Measurements from ENCODE around the gene ACLY.

Gene ACLY

GRCh38 chr17:41901646-41902045, 17.1 kb downstream of the ACLY start:
- no peaks in the 10 kb centered on the region for H3K79me2 ChIP-seq (ENCODE audit: control insufficient read depth, insufficient read depth, low read length)
- no peak overlapping the region for H3K4me3 ChIP-seq (ENCODE audit: low read length)
- H3K18ac ChIP-seq (ENCODE audit: low read length), result no peak overlapping the region
- H3K4me1 ChIP-seq (ENCODE audit: control insufficient read depth, low read depth, low read length), result no peaks in the 10 kb centered on the region
- no peak for DNase-seq
- no peak overlapping the region for H3K4me2 ChIP-seq (ENCODE audit: low read length)
- H2AK5ac ChIP-seq (ENCODE audit: low read length), result no peak overlapping the region
- no peak overlapping the region for H3K56ac ChIP-seq (ENCODE audit: low read length)
- H2BK15ac ChIP-seq (replicated peaks; ENCODE audit: low read depth), result no peak overlapping the region
- H3K27me3 ChIP-seq (ENCODE audit: insufficient read depth, low read length, poor library complexity), result no peaks in the 10 kb centered on the region
- H3K4ac ChIP-seq (ENCODE audit: low read depth, low read length), result no peak overlapping the region
- H4K8ac ChIP-seq (ENCODE audit: low read depth, low read length), result no peak overlapping the region
- peaks cover 38% of the 10 kb centered on the region for H3K36me3 ChIP-seq (ENCODE audit: control insufficient read depth, insufficient read depth, low read length)
- no peak overlapping the region for H3K27ac ChIP-seq (ENCODE audit: low read depth, low read length)
- H2BK120ac ChIP-seq (ENCODE audit: low read depth, low read length), result no peak overlapping the region
- H4K5ac ChIP-seq (ENCODE audit: low read length), result no peak overlapping the region
- no peak overlapping the region for H3K23ac ChIP-seq (ENCODE audit: low read length)
- peaks cover 6% of the 10 kb centered on the region for H3K79me1 ChIP-seq (ENCODE audit: low read length)
- H2BK5ac ChIP-seq (ENCODE audit: low read length), result no peak overlapping the region
- WGBS (ENCODE audit: extremely low coverage, insufficient coverage, low lambda C conversion rate), result no CpG with 5 or more reads among the region's 11 CpGs
- H3K9ac ChIP-seq (ENCODE audit: low read length), result no peak overlapping the region

GRCh38 chr17:41896726-41897125, 22.0 kb downstream of the ACLY start:
- Histone ChIP-seq H3K4ac (ENCODE audit: low read depth, low read length) (no peak overlapping the region), H3K18ac (ENCODE audit: low read length) (no peak overlapping the region), H3K27ac (ENCODE audit: low read depth, low read length) (no peak overlapping the region), H2BK5ac (ENCODE audit: low read length) (no peak overlapping the region), H3K4me2 (ENCODE audit: low read length) (no peak overlapping the region), H4K5ac (ENCODE audit: low read length) (no peak overlapping the region), H2BK15ac (replicated peaks; ENCODE audit: low read depth) (no peak overlapping the region), H3K79me1 (ENCODE audit: low read length) (peaks cover 20% of the 10 kb centered on the region), H3K27me3 (ENCODE audit: insufficient read depth, low read length, poor library complexity) (no peaks in the 10 kb centered on the region), H3K4me3 (ENCODE audit: low read length) (no peak overlapping the region), H3K56ac (ENCODE audit: low read length) (no peak overlapping the region), H4K8ac (ENCODE audit: low read depth, low read length) (no peak overlapping the region), H3K79me2 (ENCODE audit: control insufficient read depth, insufficient read depth, low read length) (no peaks in the 10 kb centered on the region), H3K4me1 (ENCODE audit: control insufficient read depth, low read depth, low read length) (no peaks in the 10 kb centered on the region), H2BK120ac (ENCODE audit: low read depth, low read length) (no peak overlapping the region), H3K36me3 (ENCODE audit: control insufficient read depth, insufficient read depth, low read length) (peaks cover 39% of the 10 kb centered on the region), H2AK5ac (ENCODE audit: low read length) (no peak overlapping the region), H3K23ac (ENCODE audit: low read length) (no peak overlapping the region), H3K9ac (ENCODE audit: low read length) (no peak overlapping the region)
- no peak for DNase-seq
- WGBS (ENCODE audit: extremely low coverage, insufficient coverage, low lambda C conversion rate), result no CpG with 5 or more reads among the region's 6 CpGs

- H4K5ac ChIP-seq (ENCODE audit: low read length), result no peak overlapping the region
- H3K4me1 ChIP-seq (ENCODE audit: control insufficient read depth, low read depth, low read length), result no peaks in the 10 kb centered on the region
- H2BK120ac ChIP-seq (ENCODE audit: low read depth, low read length), result no peak overlapping the region
- H3K4me3 ChIP-seq (ENCODE audit: low read length), result no peak overlapping the region
- no peak overlapping the region for H4K8ac ChIP-seq (ENCODE audit: low read depth, low read length)
- H3K18ac ChIP-seq (ENCODE audit: low read length), result no peak overlapping the region
- H3K36me3 ChIP-seq (ENCODE audit: control insufficient read depth, insufficient read depth, low read length), result peaks cover 39% of the 10 kb centered on the region
- DNase-seq, result no peak
- peaks cover 20% of the 10 kb centered on the region for H3K79me1 ChIP-seq (ENCODE audit: low read length)
- H3K56ac ChIP-seq (ENCODE audit: low read length), result no peak overlapping the region
- no peak overlapping the region for H3K27ac ChIP-seq (ENCODE audit: low read depth, low read length)
- H2BK5ac ChIP-seq (ENCODE audit: low read length), result no peak overlapping the region
- H2AK5ac ChIP-seq (ENCODE audit: low read length), result no peak overlapping the region
- H3K4me2 ChIP-seq (ENCODE audit: low read length), result no peak overlapping the region
- no peak overlapping the region for H3K9ac ChIP-seq (ENCODE audit: low read length)
- no peak overlapping the region for H3K4ac ChIP-seq (ENCODE audit: low read depth, low read length)
- H2BK15ac ChIP-seq (replicated peaks; ENCODE audit: low read depth), result no peak overlapping the region
- no peaks in the 10 kb centered on the region for H3K79me2 ChIP-seq (ENCODE audit: control insufficient read depth, insufficient read depth, low read length)
- no CpG with 5 or more reads among the region's 5 CpGs for WGBS (ENCODE audit: extremely low coverage, insufficient coverage, low lambda C conversion rate)
- no peaks in the 10 kb centered on the region for H3K27me3 ChIP-seq (ENCODE audit: insufficient read depth, low read length, poor library complexity)
- no peak overlapping the region for H3K23ac ChIP-seq (ENCODE audit: low read length)
Observed at GRCh38 chr17:41895617-41896016, 23.1 kb downstream of the ACLY start.

- Histone ChIP-seq H4K5ac (ENCODE audit: low read length) (no peak overlapping the region), H3K56ac (ENCODE audit: low read length) (no peak overlapping the region), H3K36me3 (ENCODE audit: control insufficient read depth, insufficient read depth, low read length) (peaks cover 40% of the 10 kb centered on the region), H4K8ac (ENCODE audit: low read depth, low read length) (no peak overlapping the region), H3K79me2 (ENCODE audit: control insufficient read depth, insufficient read depth, low read length) (no peaks in the 10 kb centered on the region), H2BK5ac (ENCODE audit: low read length) (no peak overlapping the region), H3K27ac (ENCODE audit: low read depth, low read length) (no peak overlapping the region), H3K27me3 (ENCODE audit: insufficient read depth, low read length, poor library complexity) (no peaks in the 10 kb centered on the region), H2AK5ac (ENCODE audit: low read length) (no peak overlapping the region), H3K4me3 (ENCODE audit: low read length) (no peak overlapping the region), H3K4ac (ENCODE audit: low read depth, low read length) (no peak overlapping the region), H2BK120ac (ENCODE audit: low read depth, low read length) (no peak overlapping the region), H3K23ac (ENCODE audit: low read length) (no peak overlapping the region), H3K4me1 (ENCODE audit: control insufficient read depth, low read depth, low read length) (no peaks in the 10 kb centered on the region), H3K79me1 (ENCODE audit: low read length) (peaks cover 20% of the 10 kb centered on the region), H3K4me2 (ENCODE audit: low read length) (no peak overlapping the region), H2BK15ac (replicated peaks; ENCODE audit: low read depth) (no peak overlapping the region), H3K18ac (ENCODE audit: low read length) (no peak overlapping the region), H3K9ac (ENCODE audit: low read length) (no peak overlapping the region)
- no CpG with 5 or more reads among the region's 7 CpGs for WGBS (ENCODE audit: extremely low coverage, insufficient coverage, low lambda C conversion rate)
- DNase-seq, result peak; percentile 95
Observed at GRCh38 chr17:41894791-41895331, 23.9 kb downstream of the ACLY start.

GRCh38 chr17:41893384-41893783, 25.4 kb downstream of the ACLY start:
- Histone ChIP-seq H3K36me3 (ENCODE audit: control insufficient read depth, insufficient read depth, low read length) (peaks cover 39% of the 10 kb centered on the region), H3K56ac (ENCODE audit: low read length) (no peak overlapping the region), H2BK15ac (replicated peaks; ENCODE audit: low read depth) (no peak overlapping the region), H3K27me3 (ENCODE audit: insufficient read depth, low read length, poor library complexity) (no peaks in the 10 kb centered on the region), H3K27ac (ENCODE audit: low read depth, low read length) (no peak overlapping the region), H3K9ac (ENCODE audit: low read length) (no peak overlapping the region), H4K5ac (ENCODE audit: low read length) (no peak overlapping the region), H3K4me3 (ENCODE audit: low read length) (no peak overlapping the region), H2BK5ac (ENCODE audit: low read length) (no peak overlapping the region), H3K4ac (ENCODE audit: low read depth, low read length) (no peak overlapping the region), H3K4me2 (ENCODE audit: low read length) (no peak overlapping the region), H3K4me1 (ENCODE audit: control insufficient read depth, low read depth, low read length) (no peaks in the 10 kb centered on the region), H3K18ac (ENCODE audit: low read length) (no peak overlapping the region), H3K23ac (ENCODE audit: low read length) (no peak overlapping the region), H3K79me1 (ENCODE audit: low read length) (peaks cover 18% of the 10 kb centered on the region), H3K79me2 (ENCODE audit: control insufficient read depth, insufficient read depth, low read length) (no peaks in the 10 kb centered on the region), H2BK120ac (ENCODE audit: low read depth, low read length) (no peak overlapping the region), H4K8ac (ENCODE audit: low read depth, low read length) (no peak overlapping the region), H2AK5ac (ENCODE audit: low read length) (no peak overlapping the region)
- WGBS (ENCODE audit: extremely low coverage, insufficient coverage, low lambda C conversion rate), result no CpG with 5 or more reads among the region's 3 CpGs
- no peak for DNase-seq

- H2BK5ac ChIP-seq (ENCODE audit: low read length), result no peak overlapping the region
- H3K27me3 ChIP-seq (ENCODE audit: insufficient read depth, low read length, poor library complexity), result no peaks in the 10 kb centered on the region
- H2BK15ac ChIP-seq (replicated peaks; ENCODE audit: low read depth), result no peak overlapping the region
- H3K4me1 ChIP-seq (ENCODE audit: control insufficient read depth, low read depth, low read length), result no peaks in the 10 kb centered on the region
- WGBS (ENCODE audit: extremely low coverage, insufficient coverage, low lambda C conversion rate), result no CpG with 5 or more reads among the region's 4 CpGs
- no peak overlapping the region for H3K4me3 ChIP-seq (ENCODE audit: low read length)
- no peak overlapping the region for H2BK120ac ChIP-seq (ENCODE audit: low read depth, low read length)
- DNase-seq, result no peak
- H3K79me2 ChIP-seq (ENCODE audit: control insufficient read depth, insufficient read depth, low read length), result no peaks in the 10 kb centered on the region
- H3K36me3 ChIP-seq (ENCODE audit: control insufficient read depth, insufficient read depth, low read length), result peaks cover 44% of the 10 kb centered on the region
- H3K79me1 ChIP-seq (ENCODE audit: low read length), result peaks cover 18% of the 10 kb centered on the region
- no peak overlapping the region for H3K9ac ChIP-seq (ENCODE audit: low read length)
- H3K27ac ChIP-seq (ENCODE audit: low read depth, low read length), result no peak overlapping the region
- no peak overlapping the region for H4K5ac ChIP-seq (ENCODE audit: low read length)
- no peak overlapping the region for H2AK5ac ChIP-seq (ENCODE audit: low read length)
- H3K23ac ChIP-seq (ENCODE audit: low read length), result no peak overlapping the region
- no peak overlapping the region for H3K4ac ChIP-seq (ENCODE audit: low read depth, low read length)
- no peak overlapping the region for H3K18ac ChIP-seq (ENCODE audit: low read length)
- no peak overlapping the region for H3K4me2 ChIP-seq (ENCODE audit: low read length)
- H4K8ac ChIP-seq (ENCODE audit: low read depth, low read length), result no peak overlapping the region
- no peak overlapping the region for H3K56ac ChIP-seq (ENCODE audit: low read length)
Observed at GRCh38 chr17:41892021-41892376, 26.8 kb downstream of the ACLY start.
